Retinal pigment epithelial cell (primary cell): Measurements from ENCODE around the gene OR6C2.

Source experiments
- DNase-seq: peaks from one replicate; pipeline ENCODE4 v3.0.0-alpha.2; 2010; ENCODE audit warnings: low read depth
- H3K4me3 ChIP-seq: 2 replicates; pipeline ENCODE4 v1.5.1; 2011; ENCODE audit warnings: mild to moderate bottlenecking, low read length, control low read depth, moderate library complexity
- CTCF ChIP-seq: conservative IDR thresholded peaks from 2 replicates; pipeline ENCODE4 v1.5.1; 2011; ENCODE audit warnings: low read depth, low read length, control low read depth, inconsistent platforms

The OR6C2 gene

GRCh38 chr12:55499231-55499630 lies 55.4 kb downstream of the OR6C2 start:
- TF ChIP-seq CTCF: no peak
- DNase-seq: no peak
- H3K4me3 ChIP-seq: no peak overlapping the region

GRCh38 chr12:55499810-55500252 lies 56.0 kb downstream of the OR6C2 start:
- no peak for TF ChIP-seq CTCF
- no peak for DNase-seq

GRCh38 chr12:55501601-55502000 lies 57.7 kb downstream of the OR6C2 start:
- DNase-seq: no peak
- H3K4me3 ChIP-seq: no peak overlapping the region
- TF ChIP-seq CTCF: no peak

More at GRCh38 chr12:55499810-55500252, 56.0 kb downstream of the OR6C2 start:
- no peak overlapping the region for H3K4me3 ChIP-seq
